Spleen (tissue), 7 donors: ENCODE results near the gene PPME1.

Source experiments
- CTCF ChIP-seq, 11 experiments: fragments of 200-600 bp in 7 of 11; fragments of 450-650 bp in 4 of 11; sonication (generic) in 4 of 11; IDR thresholded peaks in 8 of 11; conservative IDR thresholded peaks in 3 of 11; 1 replicate in 7 of 11; 2 replicates in 4 of 11; pipeline versions ENCODE4 v1.4.0 to v1.8.0; 2016 to 2021; ENCODE audit warnings: antibody characterized with exemption in 11 of 11, inconsistent platforms in 4 of 11, mild to moderate bottlenecking in 1 of 11
- POLR2A ChIP-seq, 3 donors: fragments of 450-650 bp; IDR thresholded peaks; one replicate each; pipeline ENCODE4 v1.5.1; 2017; ENCODE audit warnings: antibody characterized with exemption in 3 of 3, mild to moderate bottlenecking in 1 of 3
- POLR2AphosphoS5 ChIP-seq, 3 donors: sonication (generic); formaldehyde crosslinking; IDR thresholded peaks; one replicate each; pipeline ENCODE4 v1.5.1; 2017; ENCODE audit warnings: antibody characterized with exemption in 3 of 3
- donor health status: DM: no; HTN: no; CAD: no; lungs with moderate emphysema.
- donor health status: DM: no; HTN: no; CAD: no.
- donor health status: DM: no; HTN: no; CAD: no.

GRCh38 chr11:74283580-74284180 is 112.6 kb downstream of the PPME1 start:
- no peak for TF ChIP-seq CTCF (IDR thresholded peaks at IDR 0.05 in 8 of 11, conservative IDR thresholded peaks at IDR 0.05 in 3 of 11)
- TF ChIP-seq POLR2A (IDR thresholded peaks at IDR 0.05): no peak
- TF ChIP-seq POLR2AphosphoS5 (IDR thresholded peaks at IDR 0.05): no peak
